ENCODE measurements around the gene GPR6.

The GPR6 gene

GRCh38 chr6:110002676-110003075 is 24.6 kb downstream of the GPR6 start:
- DNase-seq, result no peak

- DNase-seq, result no peak
These were observed 35.3 kb downstream of the GPR6 start for GRCh38 chr6:110013386-110013785.

- DNase-seq, result no peak
These were observed 37.1 kb downstream of the GPR6 start for GRCh38 chr6:110015206-110015605.

- no peak for DNase-seq
These were observed 39.2 kb downstream of the GPR6 start for GRCh38 chr6:110017306-110017705.

- DNase-seq, result no peak
These were observed 39.8 kb downstream of the GPR6 start for GRCh38 chr6:110017946-110018345.

- no peak for DNase-seq
These were observed 40.4 kb downstream of the GPR6 start for GRCh38 chr6:110018486-110018885.

- DNase-seq, result peak; percentile 58 to 76
These were observed 42.8 kb downstream of the GPR6 start for GRCh38 chr6:110020888-110021287.

GRCh38 chr6:110029144-110029543 is 51.0 kb downstream of the GPR6 start:
- DNase-seq, result no peak
